GM23338 (cell line): ENCODE data around the gene AHDC1.

ENCODE experiments used
- CREB1 ChIP-seq: fragments of 250-450 bp; sonication (Bioruptor Pico); IDR thresholded peaks from 2 replicates; pipeline ENCODE4 v1.5.0; 2020; ENCODE audit warnings: low read depth, mild to moderate bottlenecking, moderate library complexity
- CTCF ChIP-seq, 2 experiments: fragments of 200-600 bp in 1 of 2; sonication (generic) in 1 of 2; conservative IDR thresholded peaks; 2 replicates each; pipeline versions ENCODE4 v1.5.1 to v1.6.1; 2016 to 2017; ENCODE audit warnings: antibody characterized with exemption in 2 of 2, low read depth in 2 of 2, mild to moderate bottlenecking in 2 of 2, moderate library complexity in 1 of 2
- EZH2 ChIP-seq: fragments of 200-600 bp; sonication (generic); IDR thresholded peaks from one replicate; pipeline ENCODE4 v1.8.0; 2017; ENCODE audit warnings: antibody characterized with exemption, mild to moderate bottlenecking, low read depth; ENCODE audit not compliant: unreplicated experiment
- EZH2phosphoT487 ChIP-seq: fragments of 200-600 bp; sonication (generic); IDR thresholded peaks from one replicate; pipeline ENCODE4 v1.8.1; 2018; ENCODE audit warnings: antibody characterized with exemption; ENCODE audit not compliant: unreplicated experiment
- NANOG ChIP-seq: IDR thresholded peaks from 2 replicates; pipeline ENCODE4 v1.6.1; 2016; ENCODE audit warnings: antibody characterized with exemption, borderline replicate concordance
- POLR2AphosphoS5 ChIP-seq: IDR thresholded peaks from 2 replicates; pipeline ENCODE4 v1.6.1; 2016; ENCODE audit warnings: antibody characterized with exemption, low read depth
- REST ChIP-seq: IDR thresholded peaks from one replicate; pipeline ENCODE4 v1.6.1; 2018; ENCODE audit warnings: antibody characterized with exemption; ENCODE audit not compliant: unreplicated experiment
- TF ChIP-seq, protein P1 (sequence below): fragments of 250-450 bp; sonication (Bioruptor Pico); IDR thresholded peaks from 2 replicates; pipeline ENCODE4 v1.5.0; 2020; ENCODE audit warnings: mild to moderate bottlenecking, moderate library complexity
- TF ChIP-seq, protein P2 (sequence below): IDR thresholded peaks from 2 replicates; pipeline ENCODE4 v1.6.1; 2016; ENCODE audit warnings: antibody characterized with exemption

DNA sequence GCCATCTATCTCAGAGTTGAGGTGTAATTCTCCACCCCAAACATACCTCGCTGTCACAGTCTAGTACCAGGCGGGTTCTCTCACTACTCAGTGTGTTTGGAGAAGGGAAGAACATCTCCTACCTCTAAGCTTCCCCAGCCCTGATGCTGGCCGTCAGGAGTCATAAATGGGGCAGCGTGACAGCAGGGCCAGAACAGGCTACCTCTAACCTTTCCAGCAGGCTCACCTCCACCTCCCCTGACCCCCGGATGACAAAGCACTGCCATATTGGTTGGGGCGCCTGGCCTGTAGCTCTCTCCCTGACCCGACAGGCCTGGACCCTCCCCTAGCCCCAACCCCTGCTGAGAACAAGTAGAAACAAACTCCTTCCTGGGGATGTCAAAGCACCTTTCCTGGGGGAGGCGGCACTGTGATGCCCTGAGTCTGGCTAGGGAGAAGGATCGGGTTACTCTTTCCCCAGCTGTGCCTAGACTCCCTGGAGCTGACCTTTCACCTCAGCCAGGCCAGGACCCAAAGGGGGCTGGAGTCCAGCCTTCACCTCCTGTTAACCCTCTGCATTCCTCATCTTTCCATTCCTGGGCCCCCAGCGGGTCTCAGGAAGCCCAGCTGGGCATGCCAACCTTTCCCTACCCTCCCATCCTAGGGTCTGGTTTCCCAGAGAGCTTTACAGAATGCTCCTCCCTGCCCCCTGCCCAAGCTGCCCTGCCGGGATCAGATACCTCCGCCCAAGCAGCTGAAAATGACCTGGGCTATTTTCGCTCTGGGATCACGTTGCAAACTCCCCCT is 34.2 kb downstream of the AHDC1 start:
- TF ChIP-seq POLR2AphosphoS5 (no peak), CTCF (conservative IDR thresholded peaks at IDR 0.05; ENCODE audit: low read depth in 2 of 2) (no peak), EZH2 (no peak), REST (no peak), EZH2phosphoT487 (no peak), CREB1 (CRISPR knock-in tag) (no peak), NANOG (no peak)
- TF ChIP-seq, protein P1, sequence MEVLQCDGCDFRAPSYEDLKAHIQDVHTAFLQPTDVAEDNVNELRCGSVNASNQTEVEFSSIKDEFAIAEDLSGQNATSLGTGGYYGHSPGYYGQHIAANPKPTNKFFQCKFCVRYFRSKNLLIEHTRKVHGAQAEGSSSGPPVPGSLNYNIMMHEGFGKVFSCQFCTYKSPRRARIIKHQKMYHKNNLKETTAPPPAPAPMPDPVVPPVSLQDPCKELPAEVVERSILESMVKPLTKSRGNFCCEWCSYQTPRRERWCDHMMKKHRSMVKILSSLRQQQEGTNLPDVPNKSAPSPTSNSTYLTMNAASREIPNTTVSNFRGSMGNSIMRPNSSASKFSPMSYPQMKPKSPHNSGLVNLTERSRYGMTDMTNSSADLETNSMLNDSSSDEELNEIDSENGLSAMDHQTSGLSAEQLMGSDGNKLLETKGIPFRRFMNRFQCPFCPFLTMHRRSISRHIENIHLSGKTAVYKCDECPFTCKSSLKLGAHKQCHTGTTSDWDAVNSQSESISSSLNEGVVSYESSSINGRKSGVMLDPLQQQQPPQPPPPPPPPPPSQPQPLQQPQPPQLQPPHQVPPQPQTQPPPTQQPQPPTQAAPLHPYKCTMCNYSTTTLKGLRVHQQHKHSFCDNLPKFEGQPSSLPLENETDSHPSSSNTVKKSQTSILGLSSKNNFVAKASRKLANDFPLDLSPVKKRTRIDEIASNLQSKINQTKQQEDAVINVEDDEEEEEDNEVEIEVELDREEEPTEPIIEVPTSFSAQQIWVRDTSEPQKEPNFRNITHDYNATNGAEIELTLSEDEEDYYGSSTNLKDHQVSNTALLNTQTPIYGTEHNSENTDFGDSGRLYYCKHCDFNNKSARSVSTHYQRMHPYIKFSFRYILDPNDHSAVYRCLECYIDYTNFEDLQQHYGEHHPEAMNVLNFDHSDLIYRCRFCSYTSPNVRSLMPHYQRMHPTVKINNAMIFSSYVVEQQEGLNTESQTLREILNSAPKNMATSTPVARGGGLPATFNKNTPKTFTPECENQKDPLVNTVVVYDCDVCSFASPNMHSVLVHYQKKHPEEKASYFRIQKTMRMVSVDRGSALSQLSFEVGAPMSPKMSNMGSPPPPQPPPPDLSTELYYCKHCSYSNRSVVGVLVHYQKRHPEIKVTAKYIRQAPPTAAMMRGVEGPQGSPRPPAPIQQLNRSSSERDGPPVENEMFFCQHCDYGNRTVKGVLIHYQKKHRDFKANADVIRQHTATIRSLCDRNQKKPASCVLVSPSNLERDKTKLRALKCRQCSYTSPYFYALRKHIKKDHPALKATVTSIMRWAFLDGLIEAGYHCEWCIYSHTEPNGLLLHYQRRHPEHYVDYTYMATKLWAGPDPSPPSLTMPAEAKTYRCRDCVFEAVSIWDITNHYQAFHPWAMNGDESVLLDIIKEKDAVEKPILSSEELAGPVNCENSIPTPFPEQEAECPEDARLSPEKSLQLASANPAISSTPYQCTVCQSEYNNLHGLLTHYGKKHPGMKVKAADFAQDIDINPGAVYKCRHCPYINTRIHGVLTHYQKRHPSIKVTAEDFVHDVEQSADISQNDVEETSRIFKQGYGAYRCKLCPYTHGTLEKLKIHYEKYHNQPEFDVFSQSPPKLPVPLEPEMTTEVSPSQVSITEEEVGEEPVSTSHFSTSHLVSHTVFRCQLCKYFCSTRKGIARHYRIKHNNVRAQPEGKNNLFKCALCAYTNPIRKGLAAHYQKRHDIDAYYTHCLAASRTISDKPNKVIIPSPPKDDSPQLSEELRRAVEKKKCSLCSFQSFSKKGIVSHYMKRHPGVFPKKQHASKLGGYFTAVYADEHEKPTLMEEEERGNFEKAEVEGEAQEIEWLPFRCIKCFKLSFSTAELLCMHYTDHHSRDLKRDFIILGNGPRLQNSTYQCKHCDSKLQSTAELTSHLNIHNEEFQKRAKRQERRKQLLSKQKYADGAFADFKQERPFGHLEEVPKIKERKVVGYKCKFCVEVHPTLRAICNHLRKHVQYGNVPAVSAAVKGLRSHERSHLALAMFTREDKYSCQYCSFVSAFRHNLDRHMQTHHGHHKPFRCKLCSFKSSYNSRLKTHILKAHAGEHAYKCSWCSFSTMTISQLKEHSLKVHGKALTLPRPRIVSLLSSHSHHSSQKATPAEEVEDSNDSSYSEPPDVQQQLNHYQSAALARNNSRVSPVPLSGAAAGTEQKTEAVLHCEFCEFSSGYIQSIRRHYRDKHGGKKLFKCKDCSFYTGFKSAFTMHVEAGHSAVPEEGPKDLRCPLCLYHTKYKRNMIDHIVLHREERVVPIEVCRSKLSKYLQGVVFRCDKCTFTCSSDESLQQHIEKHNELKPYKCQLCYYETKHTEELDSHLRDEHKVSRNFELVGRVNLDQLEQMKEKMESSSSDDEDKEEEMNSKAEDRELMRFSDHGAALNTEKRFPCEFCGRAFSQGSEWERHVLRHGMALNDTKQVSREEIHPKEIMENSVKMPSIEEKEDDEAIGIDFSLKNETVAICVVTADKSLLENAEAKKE (CRISPR knock-in tag) = no peak
- TF ChIP-seq, protein P2, sequence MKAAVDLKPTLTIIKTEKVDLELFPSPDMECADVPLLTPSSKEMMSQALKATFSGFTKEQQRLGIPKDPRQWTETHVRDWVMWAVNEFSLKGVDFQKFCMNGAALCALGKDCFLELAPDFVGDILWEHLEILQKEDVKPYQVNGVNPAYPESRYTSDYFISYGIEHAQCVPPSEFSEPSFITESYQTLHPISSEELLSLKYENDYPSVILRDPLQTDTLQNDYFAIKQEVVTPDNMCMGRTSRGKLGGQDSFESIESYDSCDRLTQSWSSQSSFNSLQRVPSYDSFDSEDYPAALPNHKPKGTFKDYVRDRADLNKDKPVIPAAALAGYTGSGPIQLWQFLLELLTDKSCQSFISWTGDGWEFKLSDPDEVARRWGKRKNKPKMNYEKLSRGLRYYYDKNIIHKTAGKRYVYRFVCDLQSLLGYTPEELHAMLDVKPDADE = no peak
